Keratinocyte (primary cell): ENCODE data around the gene DCLK1.

ENCODE experiments used
- EZH2 ChIP-seq: IDR thresholded peaks from one replicate; pipeline ENCODE4 v1.6.1; 2012; ENCODE audit warnings: inconsistent platforms, mild to moderate bottlenecking, low read length, moderate library complexity
- TF ChIP-seq, protein P1 (sequence below), 3 experiments: IDR thresholded peaks in 1 of 3; conservative IDR thresholded peaks in 1 of 3; optimal IDR thresholded peaks in 1 of 3; 2 replicates in 2 of 3; 3 replicates in 1 of 3; pipeline versions ENCODE3 to v1.5.1; 2011; ENCODE audit warnings: low read length in 3 of 3, mild to moderate bottlenecking in 3 of 3, moderate library complexity in 2 of 3, control low read depth in 1 of 3, inconsistent platforms in 1 of 3; ENCODE audit not compliant: insufficient read depth in 2 of 3; ENCODE audit errors: extremely low read depth in 1 of 3

DNA sequence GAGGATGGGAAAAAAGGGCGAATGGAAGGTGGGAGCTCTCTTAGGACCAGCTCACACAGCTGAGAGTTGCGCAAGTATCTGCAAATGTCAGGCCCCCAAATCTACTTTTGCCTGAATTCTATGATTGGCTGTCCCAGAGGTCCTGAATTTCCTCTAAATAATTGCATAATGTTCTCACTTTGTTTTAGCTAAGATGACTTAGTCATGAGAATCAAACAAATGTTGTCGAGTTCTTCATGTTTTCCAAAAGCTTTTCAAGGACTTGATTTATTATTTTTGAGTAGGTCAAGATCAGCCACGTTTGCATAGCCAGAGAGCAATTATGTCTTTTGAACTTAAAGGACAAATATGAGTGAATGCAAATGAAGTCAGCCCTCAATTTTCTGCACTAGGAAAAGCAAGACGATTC, 408.1 kb downstream of the DCLK1 start:
- TF ChIP-seq, protein P1, sequence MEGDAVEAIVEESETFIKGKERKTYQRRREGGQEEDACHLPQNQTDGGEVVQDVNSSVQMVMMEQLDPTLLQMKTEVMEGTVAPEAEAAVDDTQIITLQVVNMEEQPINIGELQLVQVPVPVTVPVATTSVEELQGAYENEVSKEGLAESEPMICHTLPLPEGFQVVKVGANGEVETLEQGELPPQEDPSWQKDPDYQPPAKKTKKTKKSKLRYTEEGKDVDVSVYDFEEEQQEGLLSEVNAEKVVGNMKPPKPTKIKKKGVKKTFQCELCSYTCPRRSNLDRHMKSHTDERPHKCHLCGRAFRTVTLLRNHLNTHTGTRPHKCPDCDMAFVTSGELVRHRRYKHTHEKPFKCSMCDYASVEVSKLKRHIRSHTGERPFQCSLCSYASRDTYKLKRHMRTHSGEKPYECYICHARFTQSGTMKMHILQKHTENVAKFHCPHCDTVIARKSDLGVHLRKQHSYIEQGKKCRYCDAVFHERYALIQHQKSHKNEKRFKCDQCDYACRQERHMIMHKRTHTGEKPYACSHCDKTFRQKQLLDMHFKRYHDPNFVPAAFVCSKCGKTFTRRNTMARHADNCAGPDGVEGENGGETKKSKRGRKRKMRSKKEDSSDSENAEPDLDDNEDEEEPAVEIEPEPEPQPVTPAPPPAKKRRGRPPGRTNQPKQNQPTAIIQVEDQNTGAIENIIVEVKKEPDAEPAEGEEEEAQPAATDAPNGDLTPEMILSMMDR (optimal IDR thresholded peaks at IDR 0.05 in 1 of 3, IDR thresholded peaks at IDR 0.05 in 1 of 3, conservative IDR thresholded peaks at IDR 0.05 in 1 of 3; ENCODE audit: extremely low read depth in 1 of 3, insufficient read depth in 2 of 3, low read length in 3 of 3), result no peak
- no peak for TF ChIP-seq EZH2
